Left renal cortex interstitium (tissue), 4 donors: ENCODE measurements around the gene TYW1B. TPM values are rescaled to one million over a fixed set of nuclear protein-coding genes. Genes with fewer than 3 reads are reported as not detected.
"Not testable (repeated sequence)": the region's sequence is repeated elsewhere in the genome, so short reads cannot be mapped to it uniquely, and the experiment has no call there.

Experiments
- DNase-seq, 4 donors: peaks; one replicate each; pipeline ENCODE4 v3.0.0-alpha.2; 2013; ENCODE audit warnings: low read depth in 4 of 4, low spot score in 2 of 4, missing footprints in 1 of 4
- polyA plus RNA-seq, 4 donors: library from polyadenylated mRNA; unstranded; fragments of 120-200 nt; gene quantifications; one replicate each; pipeline ENCODE4 v1.2.1, GENCODE V29; 2013; ENCODE audit not compliant: insufficient read length in 4 of 4

Gene TYW1B
- polyA plus RNA-seq, 4 donors = 2.5 to 8.1 (median 3.7) TPM

DNA sequence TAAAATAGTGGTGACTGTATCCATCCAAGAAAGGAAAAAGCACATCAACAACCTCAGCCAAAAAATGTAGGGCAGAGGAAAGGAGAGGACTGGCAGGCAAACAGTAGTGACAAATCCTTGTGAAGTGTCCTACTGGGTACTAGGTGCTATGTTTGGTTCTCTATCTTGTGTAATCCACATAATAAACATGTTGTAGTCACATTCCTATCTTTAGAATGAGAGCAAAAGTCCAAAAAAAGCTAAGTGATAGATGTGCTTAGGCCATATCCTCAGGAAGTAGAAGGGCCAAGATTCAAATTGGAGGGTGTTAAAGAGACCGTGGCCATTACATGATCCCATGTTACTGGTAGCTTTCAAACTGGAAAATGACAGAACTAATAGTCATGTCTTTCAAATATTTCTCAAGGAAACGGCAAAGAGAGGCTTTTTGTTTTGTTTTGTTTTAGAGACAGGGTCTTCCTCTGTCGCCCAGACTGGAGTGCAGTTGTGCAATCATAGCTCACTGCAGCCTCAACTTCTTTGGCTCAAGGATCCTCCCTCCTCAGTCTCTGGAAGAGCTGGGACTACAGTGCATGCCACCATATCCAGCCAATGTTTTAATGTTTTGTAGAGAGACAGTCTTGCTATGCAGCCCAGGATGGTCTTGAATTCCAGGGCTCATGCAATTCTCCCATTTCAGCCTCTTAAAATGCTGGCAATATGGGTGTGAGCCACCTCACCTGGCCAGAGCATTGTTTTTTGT, 244.2 kb downstream of the TYW1B start:
- not testable (repeated sequence) for DNase-seq

- DNase-seq = peak in 1 of 4 donors; percentile 4
Measured at GRCh38 chr7:72580142-72580770, 247.7 kb downstream of the TYW1B start.

DNA sequence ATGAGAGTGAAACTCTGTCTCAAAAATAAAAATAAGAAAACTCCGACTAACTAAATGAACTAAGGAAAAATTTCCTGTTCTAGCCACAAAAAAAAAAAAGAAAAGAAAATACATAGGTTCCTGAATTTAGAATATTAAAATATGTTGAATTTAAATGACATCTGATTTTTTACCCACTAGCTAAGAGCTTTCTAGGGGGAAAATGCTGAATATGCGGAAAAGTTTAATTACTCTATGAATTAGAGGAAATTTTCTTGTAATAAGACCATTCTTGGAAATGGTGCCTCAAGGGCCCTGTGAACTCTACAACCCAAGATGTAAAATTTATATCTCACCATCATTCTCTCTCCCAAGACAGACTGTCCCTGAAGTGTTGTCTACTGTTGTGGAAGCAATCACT, 250.9 kb downstream of the TYW1B start:
- DNase-seq = no peak

GRCh38 chr7:72561988-72562387, 266.0 kb downstream of the TYW1B start:
- not testable (repeated sequence) for DNase-seq

- not testable (repeated sequence) for DNase-seq
Measured at GRCh38 chr7:72559546-72559945, 268.5 kb downstream of the TYW1B start.

- DNase-seq = not testable (repeated sequence)
Measured at GRCh38 chr7:72556733-72557132, 271.3 kb downstream of the TYW1B start.

DNA sequence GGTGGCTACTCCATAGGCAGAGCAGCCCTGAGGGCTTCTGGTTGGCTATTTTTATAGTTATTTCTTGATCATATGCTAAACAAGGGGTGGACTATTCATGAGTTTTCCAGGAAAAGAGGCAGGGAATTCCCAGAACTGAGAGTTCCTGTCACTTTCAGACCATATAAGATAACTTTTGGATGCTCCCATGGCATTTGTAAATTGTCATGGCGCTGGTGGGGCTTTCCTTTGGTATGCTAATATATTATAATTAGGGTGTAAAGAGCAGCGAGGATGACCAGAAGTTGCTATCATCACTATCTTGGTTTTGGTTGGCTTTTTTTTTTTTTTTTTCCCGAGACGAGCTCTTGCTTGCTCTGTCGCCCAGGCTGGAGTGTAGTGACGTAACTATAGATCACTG, 272.8 kb downstream of the TYW1B start:
- DNase-seq = not testable (repeated sequence)

GRCh38 chr7:72554401-72554800, 273.6 kb downstream of the TYW1B start:
- not testable (repeated sequence) for DNase-seq

DNA sequence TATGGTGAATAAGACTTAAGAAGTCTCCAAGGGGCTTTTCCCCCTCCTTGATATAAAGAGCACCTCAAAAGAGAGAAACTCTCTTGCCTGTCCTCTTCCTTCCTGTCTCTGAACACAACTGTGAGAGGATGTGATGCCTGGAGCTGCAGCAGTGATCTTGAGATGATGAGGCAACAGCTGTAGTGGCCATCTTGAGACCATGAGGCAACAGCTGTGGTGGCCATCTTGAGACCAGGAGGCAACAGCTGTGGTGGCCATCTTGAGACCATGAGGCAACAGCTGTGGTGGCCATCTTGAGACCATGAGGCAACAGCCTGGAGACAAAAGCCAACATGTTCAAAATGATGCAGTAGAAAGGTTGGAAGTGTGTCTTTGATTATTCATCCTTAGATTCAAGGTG, 277.5 kb downstream of the TYW1B start:
- DNase-seq = not testable (repeated sequence)

DNA sequence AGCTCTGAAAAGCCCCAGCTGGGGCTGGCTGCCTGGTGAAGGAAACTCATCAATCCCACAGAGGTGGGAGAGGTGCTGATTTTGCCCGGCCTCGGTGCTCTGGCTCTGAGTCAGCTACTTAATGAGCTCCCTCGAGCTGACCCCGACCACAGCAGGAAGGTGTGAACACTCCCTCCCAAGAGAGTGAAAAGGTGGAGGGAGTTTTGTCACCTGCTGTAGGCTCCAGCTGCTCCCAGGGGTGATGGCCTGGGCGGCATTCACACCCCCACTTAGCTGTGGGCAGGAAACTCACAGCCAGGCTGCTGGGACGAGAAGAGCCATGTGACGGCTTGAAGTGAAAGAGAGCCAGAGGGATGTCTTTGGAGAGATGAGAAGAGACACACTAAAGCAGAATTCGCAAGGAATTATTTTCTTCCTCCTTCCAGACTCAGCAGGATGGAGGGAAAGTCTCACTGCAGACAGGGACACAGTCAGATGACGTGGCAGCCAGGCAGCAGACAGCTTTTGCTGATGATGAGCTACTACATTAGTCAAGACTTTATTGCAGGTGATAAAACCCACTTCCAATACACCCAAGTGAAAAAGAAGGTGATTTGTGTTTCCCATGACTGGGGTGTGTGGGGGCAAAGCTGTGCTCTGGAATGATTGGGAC, 281.3 kb downstream of the TYW1B start:
- not testable (repeated sequence) for DNase-seq

DNA sequence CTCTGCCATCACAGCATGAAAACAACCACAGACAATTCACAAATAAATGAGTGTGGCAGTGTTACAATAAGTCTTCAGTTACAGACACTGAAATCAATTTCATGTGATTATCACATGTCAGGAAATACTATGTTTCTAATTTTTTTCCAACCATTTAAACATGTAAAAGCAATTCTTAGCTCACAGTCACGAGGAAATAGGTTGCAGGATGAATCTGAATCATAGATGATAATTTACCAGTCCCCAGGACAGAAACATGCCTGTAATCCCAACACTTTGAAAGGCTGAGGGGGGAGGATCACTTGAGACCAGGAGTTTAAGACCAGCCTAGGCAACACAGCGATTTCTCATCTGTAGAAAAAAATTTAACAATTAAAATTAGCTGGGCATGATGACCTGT, 283.5 kb downstream of the TYW1B start:
- not testable (repeated sequence) for DNase-seq

DNA sequence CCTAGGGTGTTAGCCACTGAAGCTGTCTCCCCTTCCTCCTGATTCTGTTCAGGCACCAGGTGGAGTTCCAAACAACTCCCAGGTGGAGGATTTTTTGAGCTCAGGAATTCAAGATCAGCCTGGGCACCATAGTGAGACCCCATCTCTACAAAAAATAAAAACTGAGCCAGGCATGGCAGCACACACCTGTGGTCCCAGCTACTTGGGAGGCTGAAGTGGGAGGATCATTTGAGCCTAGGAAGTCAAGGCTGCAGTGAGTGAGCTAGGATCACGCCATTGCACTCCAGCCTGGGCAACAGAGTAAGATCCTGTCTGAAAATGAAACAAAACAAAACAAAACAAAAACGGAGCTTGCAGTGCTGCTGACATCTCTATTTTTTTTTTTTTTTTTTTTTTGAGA, 287.1 kb downstream of the TYW1B start:
- no peak for DNase-seq

DNA sequence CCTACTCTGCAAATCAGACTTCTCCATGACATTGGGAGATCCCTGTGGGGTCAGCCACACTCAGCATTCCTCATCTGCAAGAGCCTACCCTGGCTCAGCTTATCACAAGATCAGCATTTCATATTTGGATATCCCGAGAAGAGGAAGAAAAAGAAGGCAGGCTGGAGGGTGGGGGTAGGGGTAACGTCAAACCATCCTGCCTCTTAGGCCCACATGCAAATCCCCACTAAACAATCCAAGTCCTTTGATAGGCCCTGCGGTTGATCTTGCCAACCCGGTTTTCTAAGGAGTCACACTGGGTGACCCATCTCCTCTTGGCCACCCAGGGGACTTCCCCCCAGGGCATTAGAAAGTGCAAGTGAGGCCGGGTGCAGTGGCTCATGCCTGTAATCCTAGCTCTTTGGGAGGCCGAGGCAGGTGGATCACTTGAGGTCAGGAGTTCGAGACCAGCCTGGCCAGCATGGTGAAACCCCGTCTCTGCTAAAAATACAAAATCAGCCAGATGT, 287.8 kb downstream of the TYW1B start:
- no peak for DNase-seq

GRCh38 chr7:72539702-72540101, 288.3 kb downstream of the TYW1B start:
- DNase-seq = no peak

DNA sequence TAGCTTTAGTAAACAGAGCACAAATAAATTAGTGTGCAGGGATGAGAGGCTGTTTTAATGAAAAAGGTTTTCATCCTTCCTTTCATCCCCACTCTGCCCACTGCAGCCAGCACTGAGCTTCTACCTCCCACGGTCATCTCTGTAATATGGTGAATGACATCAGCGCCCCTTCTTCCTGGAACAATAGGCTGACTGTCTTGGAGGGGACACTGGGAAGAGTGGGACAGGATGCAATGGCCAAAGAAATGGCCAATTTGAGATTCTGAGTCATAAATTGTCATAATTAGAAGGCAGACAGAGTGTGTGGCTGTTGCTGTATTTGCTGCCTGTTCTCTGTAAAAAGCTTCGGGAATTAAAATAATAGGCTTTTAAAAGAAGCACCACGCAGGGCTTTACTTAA, 289.1 kb downstream of the TYW1B start:
- DNase-seq = no peak

- DNase-seq = no peak
Measured at GRCh38 chr7:72538147-72538546, 289.9 kb downstream of the TYW1B start.

GRCh38 chr7:72536038-72536437, 292.0 kb downstream of the TYW1B start:
- not testable (repeated sequence) for DNase-seq

- DNase-seq = not testable (repeated sequence)
Measured at GRCh38 chr7:72531048-72531447, 297.0 kb downstream of the TYW1B start.
